Measurements from ENCODE around the gene RSRC1.
"Not testable (repeated sequence)": the region's sequence is repeated elsewhere in the genome, so short reads cannot be mapped to it uniquely, and the experiment has no call there.

The RSRC1 gene

GRCh38 chr3:158120330-158120729, 10.4 kb downstream of the RSRC1 start:
- intact Hi-C loops (cut with DNase I), result no loop called here
- no peak for DNase-seq

- DNase-seq, result no peak
- intact Hi-C loops (cut with DNase I), result no loop called here
Observed at GRCh38 chr3:158121295-158121694, 11.4 kb downstream of the RSRC1 start.

GRCh38 chr3:158122721-158123120, 12.8 kb downstream of the RSRC1 start:
- DNase-seq; intact Hi-C loops (cut with DNase I): not testable (repeated sequence)

- DNase-seq, result no peak
Observed at GRCh38 chr3:158127250-158128219, 17.6 kb downstream of the RSRC1 start.

GRCh38 chr3:158128755-158129154, 18.9 kb downstream of the RSRC1 start:
- intact Hi-C loops (cut with DNase I), result no loop called here
- no peak for DNase-seq

More at GRCh38 chr3:158127250-158128219, 17.6 kb downstream of the RSRC1 start:
- intact Hi-C loops (cut with DNase I), result no loop called here

GRCh38 chr3:158134363-158134762, 24.5 kb downstream of the RSRC1 start:
- intact Hi-C loops (cut with DNase I), result no loop called here
- DNase-seq, result no peak

GRCh38 chr3:158140396-158140795, 30.5 kb downstream of the RSRC1 start:
- intact Hi-C loops (cut with DNase I), result no loop called here
- DNase-seq, result no peak

- intact Hi-C loops (cut with DNase I), result no loop called here
- DNase-seq, result no peak
Observed at GRCh38 chr3:158148218-158148617, 38.3 kb downstream of the RSRC1 start.

GRCh38 chr3:158152186-158152585, 42.3 kb downstream of the RSRC1 start:
- intact Hi-C loops (cut with DNase I), result no loop called here
- no peak for DNase-seq

- no peak for DNase-seq
- intact Hi-C loops (cut with DNase I), result no loop called here
Observed at GRCh38 chr3:158158969-158159368, 49.1 kb downstream of the RSRC1 start.

GRCh38 chr3:158159714-158160113, 49.8 kb downstream of the RSRC1 start:
- peak in 2 of 42 donors; percentile 4 to 7 for DNase-seq
- intact Hi-C loops (cut with DNase I), result no loop called here

GRCh38 chr3:158160958-158161357, 51.1 kb downstream of the RSRC1 start:
- intact Hi-C loops (cut with DNase I), result no loop called here
- DNase-seq, result no peak

- DNase-seq, result no peak
- intact Hi-C loops (cut with DNase I), result no loop called here
Observed at GRCh38 chr3:158165141-158165655, 55.3 kb downstream of the RSRC1 start.

- intact Hi-C loops (cut with DNase I), result no loop called here
- no peak for DNase-seq
Observed at GRCh38 chr3:158165730-158166129, 55.8 kb downstream of the RSRC1 start.

GRCh38 chr3:158166223-158166622, 56.3 kb downstream of the RSRC1 start:
- intact Hi-C loops (cut with DNase I), result no loop called here
- DNase-seq, result no peak

GRCh38 chr3:158167737-158168557, 58.1 kb downstream of the RSRC1 start:
- no peak for DNase-seq

GRCh38 chr3:158169091-158169491, 59.2 kb downstream of the RSRC1 start:
- DNase-seq, result no peak
- intact Hi-C loops (cut with DNase I), result no loop called here

More at GRCh38 chr3:158167737-158168557, 58.1 kb downstream of the RSRC1 start:
- intact Hi-C loops (cut with DNase I), result no loop called here

GRCh38 chr3:158181096-158181495, 71.2 kb downstream of the RSRC1 start:
- DNase-seq, result no peak
- intact Hi-C loops (cut with DNase I), result no loop called here

- intact Hi-C loops (cut with DNase I), result no loop called here
- no peak for DNase-seq
Observed at GRCh38 chr3:158185711-158186110, 75.8 kb downstream of the RSRC1 start.

GRCh38 chr3:158200955-158201354, 91.1 kb downstream of the RSRC1 start:
- no peak for DNase-seq
- intact Hi-C loops (cut with DNase I), result no loop called here

All from head of caudate nucleus (tissue), 42 donors.